HepG2 (cell line): ENCODE data around the gene RSBN1L. TPM values are rescaled to one million over a fixed set of nuclear protein-coding genes. Genes with fewer than 3 reads are reported as not detected.

Experiments
- ATAC-seq: fragments of 200-7000 bp; cut with Tn5 transposase; 3 replicates; pipeline ENCODE4 v1.9.1; 2020; ENCODE audit warnings: mild to moderate bottlenecking, moderate library complexity
- BruUV-seq: library from RNA; stranded (reverse); fragments of 400-500 nt; replicated peaks from 2 replicates; lab custom pipeline; 2021; lab: Mats Ljungman, UMichigan
- CTCF ChIA-PET: fragments of 300-600 bp; formaldehyde crosslinking; extraction: SDS; loops from one replicate; lab custom pipeline; 2021; ENCODE audit warnings: low total read pairs, inconsistent platforms, low intra/inter-chr PET ratio; lab: Yijun Ruan, JAX
- POLR2A ChIA-PET: fragments of 350-600 bp; sonication (Branson Sonifier 250); formaldehyde crosslinking; loops from one replicate; lab custom pipeline; 2020; ENCODE audit warnings: antibody characterized with exemption, inconsistent platforms; lab: Yijun Ruan, JAX
- DNase-seq: peaks from one replicate; pipeline ENCODE4 v3.0.0-alpha.2; 2015; ENCODE audit warnings: low spot score
- FAIRE-seq: peaks from 3 replicates; lab custom pipeline; 2011; peaks lifted over from hg19 to GRCh38; lab: Jason Lieb, UNC
- H2AFZ ChIP-seq: one replicate; pipeline ENCODE4 v1.6.1; 2011; ENCODE audit warnings: low read length, inconsistent platforms
- H3K27ac ChIP-seq: fragments of 300-600 bp; 3 replicates; pipeline ENCODE4 v1.8.0; 2011; ENCODE audit warnings: mixed run types, mild to moderate bottlenecking, mixed read lengths, low read length, inconsistent platforms; ENCODE audit not compliant: insufficient read depth; ENCODE audit errors: extremely low read length
- H3K27me3 ChIP-seq, 2 experiments: fragments of 200-600 bp in 1 of 2; 2 replicates in 1 of 2; 3 replicates in 1 of 2; pipeline versions ENCODE4 v1.6.0 to v1.8.0; 2011; ENCODE audit warnings: low read length in 2 of 2, mild to moderate bottlenecking in 2 of 2, moderate library complexity in 2 of 2, inconsistent platforms in 1 of 2; ENCODE audit not compliant: insufficient read depth in 2 of 2, control insufficient read depth in 1 of 2
- H3K36me3 ChIP-seq, 2 experiments: fragments of 200-600 bp in 1 of 2; replicated peaks in 1 of 2; 2 replicates in 1 of 2; 3 replicates in 1 of 2; pipeline versions ENCODE4 v1.5.1 to v1.8.0; 2011; ENCODE audit warnings: low read length in 2 of 2, inconsistent platforms in 1 of 2; ENCODE audit not compliant: insufficient read depth in 2 of 2, control insufficient read depth in 1 of 2
- H3K4me1 ChIP-seq: 2 replicates; pipeline ENCODE4 v1.5.1; 2012; ENCODE audit warnings: low read length, inconsistent platforms; ENCODE audit not compliant: insufficient read depth
- H3K4me2 ChIP-seq: 2 replicates; pipeline ENCODE4 v1.6.0; 2011; ENCODE audit warnings: low read depth, low read length, inconsistent platforms
- H3K4me3 ChIP-seq, 3 experiments: fragments of 200-600 bp in 1 of 3; sonication (generic), shearing (Covaris generic) in 1 of 3; replicated peaks in 1 of 3; 2 replicates each; pipeline ENCODE4 v1.5.1; 2011 to 2016; ENCODE audit warnings: low read length in 3 of 3, inconsistent platforms in 2 of 3, low read depth in 2 of 3, mild to moderate bottlenecking in 2 of 3, control low read depth in 1 of 3, mixed read lengths in 1 of 3; ENCODE audit not compliant: insufficient read depth in 1 of 3
- H3K79me2 ChIP-seq: one replicate; pipeline ENCODE4 v1.6.1; 2011; ENCODE audit warnings: low read length, inconsistent platforms; ENCODE audit not compliant: insufficient read depth
- H3K9ac ChIP-seq: 2 replicates; pipeline ENCODE4 v1.6.0; 2011; ENCODE audit warnings: mild to moderate bottlenecking, low read depth, low read length, inconsistent platforms; ENCODE audit not compliant: insufficient read depth
- H3K9me3 ChIP-seq: 2 replicates; pipeline ENCODE4 v1.5.1; 2012; ENCODE audit warnings: mild to moderate bottlenecking, low read length
- H4K20me1 ChIP-seq: 2 replicates; pipeline ENCODE4 v1.6.0; 2011; ENCODE audit warnings: inconsistent platforms, mild to moderate bottlenecking, low read length, moderate library complexity; ENCODE audit not compliant: insufficient read depth
- ADNP ChIP-seq: sonication (generic); formaldehyde crosslinking; IDR thresholded peaks from 2 replicates; pipeline ENCODE4 v1.4.0; 2020; ENCODE audit warnings: missing genetic modification reagents
- FLYWCH1 ChIP-seq: sonication (generic); formaldehyde crosslinking; IDR thresholded peaks from 2 replicates; pipeline ENCODE4 v1.8.1; 2023; ENCODE audit warnings: mild to moderate bottlenecking, missing genetic modification reagents
- MIER2 ChIP-seq: IDR thresholded peaks from 2 replicates; pipeline ENCODE4 v1.6.1; 2016; ENCODE audit warnings: missing biosample characterization, missing genetic modification reagents
- PHB2 ChIP-seq: fragments of 450-650 bp; IDR thresholded peaks from 2 replicates; pipeline ENCODE4 v1.6.1; 2018; ENCODE audit not compliant: partially characterized antibody
- ZNF20 ChIP-seq: sonication (generic); formaldehyde crosslinking; IDR thresholded peaks from 2 replicates; pipeline ENCODE4 v1.4.0; 2020; ENCODE audit warnings: mild to moderate bottlenecking, moderate library complexity, missing genetic modification reagents
- ZNF431 ChIP-seq: sonication (generic); formaldehyde crosslinking; IDR thresholded peaks from 2 replicates; pipeline ENCODE4 v1.9.0; 2022; ENCODE audit warnings: missing genetic modification reagents, low read depth, mild to moderate bottlenecking, borderline replicate concordance
- ZNF607 ChIP-seq: sonication (generic); formaldehyde crosslinking; IDR thresholded peaks from 2 replicates; pipeline ENCODE4 v1.5.1; 2020; ENCODE audit warnings: missing genetic modification reagents, mild to moderate bottlenecking, borderline replicate concordance
- ZNF660 ChIP-seq: sonication (generic); formaldehyde crosslinking; IDR thresholded peaks from 2 replicates; pipeline ENCODE4 v1.5.1; 2020; ENCODE audit warnings: mild to moderate bottlenecking, low read depth, missing genetic modification reagents, borderline replicate concordance
- ZNF816 ChIP-seq: sonication (generic); formaldehyde crosslinking; IDR thresholded peaks from 2 replicates; pipeline ENCODE4 v1.8.0; 2022; ENCODE audit warnings: missing genetic modification reagents, mild to moderate bottlenecking, borderline replicate concordance
- WGBS: methylation state at CpG from one replicate; pipeline ENCODE4 v1.1.6; 2017; ENCODE audit warnings: low lambda C conversion rate; 5-methylcytosine and 5-hydroxymethylcytosine counted together
- in situ Hi-C: cut with HindIII; loops from 2 replicates; pipeline ENCODE4 v1.10.0; 2017; ENCODE audit warnings: low pct_unique_long_range_greater_than_20kb; ENCODE audit not compliant: extremely low pct_ligation_motif_present
- intact Hi-C: fragments of 100-400 bp; cut with micrococcal nuclease; formaldehyde crosslinking; loops from one replicate; pipeline ENCODE4 v1.10.0; 2022; ENCODE audit not compliant: unreplicated experiment
- polyA plus RNA-seq, 8 experiments: library from polyadenylated mRNA; depleted of rRNA in 3 of 8; stranded (reverse) in 7 of 8; unstranded in 1 of 8; fragments of >200 nt; fragmentation: Illumina TruSeq in 4 of 8; extraction: Trizol in 4 of 8; gene quantifications; 2 replicates each; pipeline versions ENCODE4 v1.2.1 to v1.2.3, GENCODE V29; 2011 to 2016; ENCODE audit warnings: low read depth in 4 of 8, missing spikeins in 1 of 8, mixed read lengths in 1 of 8; ENCODE audit not compliant: insufficient read depth in 1 of 8
- total RNA-seq, 5 experiments: library from RNA; depleted of rRNA; stranded (reverse); fragments of >200 nt; fragmentation: Illumina TruSeq; extraction: Trizol; gene quantifications; 2 replicates each; pipeline ENCODE4 v1.2.3, GENCODE V29; 2016; ENCODE audit warnings: low read depth in 1 of 5
- TF ChIP-seq, protein P1 (sequence below): sonication (generic); formaldehyde crosslinking; IDR thresholded peaks from 2 replicates; pipeline ENCODE4 v1.4.0; 2020; ENCODE audit warnings: mild to moderate bottlenecking, missing genetic modification reagents, borderline replicate concordance
- TF ChIP-seq, protein P2 (sequence below): sonication (generic); formaldehyde crosslinking; IDR thresholded peaks from 2 replicates; pipeline ENCODE4 v1.4.0; 2020; ENCODE audit warnings: mild to moderate bottlenecking, missing genetic modification reagents
- TF ChIP-seq, protein P3 (sequence below): IDR thresholded peaks from 2 replicates; pipeline ENCODE4 v1.6.1; 2016
- TF ChIP-seq, protein P4 (sequence below): sonication (generic); formaldehyde crosslinking; IDR thresholded peaks from 2 replicates; pipeline ENCODE4 v1.8.1; 2023; ENCODE audit warnings: missing genetic modification reagents, mild to moderate bottlenecking, borderline replicate concordance
- TF ChIP-seq, protein P5 (sequence below): sonication (generic); formaldehyde crosslinking; IDR thresholded peaks from 2 replicates; pipeline ENCODE4 v1.8.1; 2023; ENCODE audit warnings: mild to moderate bottlenecking, missing genetic modification reagents
- TF ChIP-seq, protein P6 (sequence below): sonication (generic); formaldehyde crosslinking; IDR thresholded peaks from 2 replicates; pipeline ENCODE4 v1.5.0; 2020; ENCODE audit warnings: mild to moderate bottlenecking, low read depth, missing genetic modification reagents, borderline replicate concordance

The RSBN1L gene
- total and polyA plus RNA-seq, 2 of the 13 experiments (the other 11 are each of a cell fraction or from before 2014, with no cell fraction given) = 7.7 to 21.3 TPM

DNA sequence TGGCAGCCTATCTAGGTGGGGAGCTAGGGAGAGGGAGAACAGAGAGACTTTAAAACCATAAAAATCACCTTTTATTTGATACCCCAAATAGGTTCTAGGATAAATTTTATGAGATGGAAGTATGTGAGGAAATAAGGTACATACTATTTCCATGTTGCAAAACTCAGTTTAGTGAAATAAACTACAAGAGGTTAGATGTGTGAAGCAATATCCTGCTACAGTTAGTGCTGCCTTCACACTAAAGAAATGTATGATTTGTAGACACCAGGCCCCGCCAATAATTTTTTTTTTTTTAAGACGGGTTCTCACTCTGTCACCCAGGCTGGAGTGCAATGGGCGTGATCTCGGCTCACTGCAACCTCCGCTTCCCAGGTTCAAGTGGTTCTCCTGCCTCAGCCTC, 34.4 kb upstream of the RSBN1L start (continued):
- TF ChIP-seq, protein P1, sequence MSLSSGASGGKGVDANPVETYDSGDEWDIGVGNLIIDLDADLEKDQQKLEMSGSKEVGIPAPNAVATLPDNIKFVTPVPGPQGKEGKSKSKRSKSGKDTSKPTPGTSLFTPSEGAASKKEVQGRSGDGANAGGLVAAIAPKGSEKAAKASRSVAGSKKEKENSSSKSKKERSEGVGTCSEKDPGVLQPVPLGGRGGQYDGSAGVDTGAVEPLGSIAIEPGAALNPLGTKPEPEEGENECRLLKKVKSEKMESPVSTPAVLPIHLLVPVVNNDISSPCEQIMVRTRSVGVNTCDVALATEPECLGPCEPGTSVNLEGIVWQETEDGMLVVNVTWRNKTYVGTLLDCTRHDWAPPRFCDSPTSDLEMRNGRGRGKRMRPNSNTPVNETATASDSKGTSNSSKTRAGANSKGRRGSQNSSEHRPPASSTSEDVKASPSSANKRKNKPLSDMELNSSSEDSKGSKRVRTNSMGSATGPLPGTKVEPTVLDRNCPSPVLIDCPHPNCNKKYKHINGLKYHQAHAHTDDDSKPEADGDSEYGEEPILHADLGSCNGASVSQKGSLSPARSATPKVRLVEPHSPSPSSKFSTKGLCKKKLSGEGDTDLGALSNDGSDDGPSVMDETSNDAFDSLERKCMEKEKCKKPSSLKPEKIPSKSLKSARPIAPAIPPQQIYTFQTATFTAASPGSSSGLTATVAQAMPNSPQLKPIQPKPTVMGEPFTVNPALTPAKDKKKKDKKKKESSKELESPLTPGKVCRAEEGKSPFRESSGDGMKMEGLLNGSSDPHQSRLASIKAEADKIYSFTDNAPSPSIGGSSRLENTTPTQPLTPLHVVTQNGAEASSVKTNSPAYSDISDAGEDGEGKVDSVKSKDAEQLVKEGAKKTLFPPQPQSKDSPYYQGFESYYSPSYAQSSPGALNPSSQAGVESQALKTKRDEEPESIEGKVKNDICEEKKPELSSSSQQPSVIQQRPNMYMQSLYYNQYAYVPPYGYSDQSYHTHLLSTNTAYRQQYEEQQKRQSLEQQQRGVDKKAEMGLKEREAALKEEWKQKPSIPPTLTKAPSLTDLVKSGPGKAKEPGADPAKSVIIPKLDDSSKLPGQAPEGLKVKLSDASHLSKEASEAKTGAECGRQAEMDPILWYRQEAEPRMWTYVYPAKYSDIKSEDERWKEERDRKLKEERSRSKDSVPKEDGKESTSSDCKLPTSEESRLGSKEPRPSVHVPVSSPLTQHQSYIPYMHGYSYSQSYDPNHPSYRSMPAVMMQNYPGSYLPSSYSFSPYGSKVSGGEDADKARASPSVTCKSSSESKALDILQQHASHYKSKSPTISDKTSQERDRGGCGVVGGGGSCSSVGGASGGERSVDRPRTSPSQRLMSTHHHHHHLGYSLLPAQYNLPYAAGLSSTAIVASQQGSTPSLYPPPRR (CRISPR knock-in tag) = no peak
- TF ChIP-seq ADNP (CRISPR knock-in tag) (no peak), ZNF607 (CRISPR knock-in tag) (no peak)

DNA sequence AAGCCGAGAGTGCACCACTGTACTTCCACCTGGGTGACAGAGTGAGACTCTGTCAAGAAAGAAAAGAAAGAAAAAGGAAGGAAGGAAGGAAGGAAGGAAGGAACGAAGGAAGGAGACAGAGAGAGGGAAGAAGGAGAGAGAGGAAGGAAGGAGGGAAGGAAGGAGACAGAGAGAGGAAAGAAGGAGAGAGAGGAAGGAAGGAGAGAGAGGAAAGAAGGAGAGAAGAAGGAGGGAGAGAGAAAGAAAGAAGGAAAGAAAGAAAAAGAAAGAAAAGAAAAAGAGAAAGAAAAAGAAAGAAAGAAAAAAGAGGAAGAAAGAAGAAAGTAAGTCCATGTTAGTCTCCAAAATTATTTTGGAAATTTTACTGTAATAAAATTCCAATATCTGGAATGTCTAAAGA, 33.4 kb upstream of the RSBN1L start:
- POLR2A ChIA-PET = no interaction called here
- Histone ChIP-seq H3K9me3 (no peaks in the 10 kb centered on the region), H3K79me2 (no peaks in the 10 kb centered on the region), H4K20me1 (no peaks in the 10 kb centered on the region), H2AFZ (no peak overlapping the region), H3K4me3 (no peak overlapping the region), H3K4me2 (no peak overlapping the region), H3K9ac (no peak overlapping the region), H3K27ac (no peak overlapping the region), H3K27me3 (no peaks in the 10 kb centered on the region), H3K36me3 (no peaks in the 10 kb centered on the region), H3K4me1 (no peaks in the 10 kb centered on the region)
- in situ Hi-C loops = no loop called here
- ATAC-seq (no peak), DNase-seq (no peak), FAIRE-seq (no peak)
- CTCF ChIA-PET = no interaction called here
- 98% methylated on average over 2 of the region's 2 CpGs for WGBS
- BruUV-seq = no TSS peak
- intact Hi-C loops = no loop called here
- TF ChIP-seq MIER2 (CRISPR knock-in tag) (no peak), ZNF660 (CRISPR knock-in tag) (no peak), FLYWCH1 (CRISPR knock-in tag) (no peak), ZNF816 (CRISPR knock-in tag) (no peak), PHB2 (no peak), ZNF20 (no peak), ZNF431 (CRISPR knock-in tag) (no peak)
- TF ChIP-seq, protein P2, sequence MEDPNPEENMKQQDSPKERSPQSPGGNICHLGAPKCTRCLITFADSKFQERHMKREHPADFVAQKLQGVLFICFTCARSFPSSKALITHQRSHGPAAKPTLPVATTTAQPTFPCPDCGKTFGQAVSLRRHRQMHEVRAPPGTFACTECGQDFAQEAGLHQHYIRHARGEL (CRISPR knock-in tag) = no peak
- TF ChIP-seq, protein P3, sequence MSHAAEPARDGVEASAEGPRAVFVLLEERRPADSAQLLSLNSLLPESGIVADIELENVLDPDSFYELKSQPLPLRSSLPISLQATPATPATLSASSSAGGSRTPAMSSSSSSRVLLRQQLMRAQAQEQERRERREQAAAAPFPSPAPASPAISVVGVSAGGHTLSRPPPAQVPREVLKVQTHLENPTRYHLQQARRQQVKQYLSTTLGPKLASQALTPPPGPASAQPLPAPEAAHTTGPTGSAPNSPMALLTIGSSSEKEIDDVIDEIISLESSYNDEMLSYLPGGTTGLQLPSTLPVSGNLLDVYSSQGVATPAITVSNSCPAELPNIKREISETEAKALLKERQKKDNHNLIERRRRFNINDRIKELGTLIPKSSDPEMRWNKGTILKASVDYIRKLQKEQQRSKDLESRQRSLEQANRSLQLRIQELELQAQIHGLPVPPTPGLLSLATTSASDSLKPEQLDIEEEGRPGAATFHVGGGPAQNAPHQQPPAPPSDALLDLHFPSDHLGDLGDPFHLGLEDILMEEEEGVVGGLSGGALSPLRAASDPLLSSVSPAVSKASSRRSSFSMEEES (CRISPR knock-in tag) = no peak
- TF ChIP-seq, protein P4, sequence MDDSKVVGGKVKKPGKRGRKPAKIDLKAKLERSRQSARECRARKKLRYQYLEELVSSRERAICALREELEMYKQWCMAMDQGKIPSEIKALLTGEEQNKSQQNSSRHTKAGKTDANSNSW (CRISPR knock-in tag) = no peak
- TF ChIP-seq, protein P5, sequence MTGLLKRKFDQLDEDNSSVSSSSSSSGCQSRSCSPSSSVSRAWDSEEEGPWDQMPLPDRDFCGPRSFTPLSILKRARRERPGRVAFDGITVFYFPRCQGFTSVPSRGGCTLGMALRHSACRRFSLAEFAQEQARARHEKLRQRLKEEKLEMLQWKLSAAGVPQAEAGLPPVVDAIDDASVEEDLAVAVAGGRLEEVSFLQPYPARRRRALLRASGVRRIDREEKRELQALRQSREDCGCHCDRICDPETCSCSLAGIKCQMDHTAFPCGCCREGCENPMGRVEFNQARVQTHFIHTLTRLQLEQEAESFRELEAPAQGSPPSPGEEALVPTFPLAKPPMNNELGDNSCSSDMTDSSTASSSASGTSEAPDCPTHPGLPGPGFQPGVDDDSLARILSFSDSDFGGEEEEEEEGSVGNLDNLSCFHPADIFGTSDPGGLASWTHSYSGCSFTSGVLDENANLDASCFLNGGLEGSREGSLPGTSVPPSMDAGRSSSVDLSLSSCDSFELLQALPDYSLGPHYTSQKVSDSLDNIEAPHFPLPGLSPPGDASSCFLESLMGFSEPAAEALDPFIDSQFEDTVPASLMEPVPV = no peak
- TF ChIP-seq, protein P6, sequence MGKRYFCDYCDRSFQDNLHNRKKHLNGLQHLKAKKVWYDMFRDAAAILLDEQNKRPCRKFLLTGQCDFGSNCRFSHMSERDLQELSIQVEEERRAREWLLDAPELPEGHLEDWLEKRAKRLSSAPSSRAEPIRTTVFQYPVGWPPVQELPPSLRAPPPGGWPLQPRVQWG (CRISPR knock-in tag) = no peak
